Inflammatory macrophage (primary cell): ENCODE measurements around the gene BLTP3B.
"Not testable (repeated sequence)": the region's sequence is repeated elsewhere in the genome, so short reads cannot be mapped to it uniquely, and the experiment has no call there.

Source experiments
- DNase-seq, 2 donors: peaks; one replicate each; pipeline ENCODE4 v3.0.0-alpha.2; 2020 to 2022
- total RNA-seq, 18 experiments: gene quantifications; one replicate each; lab custom pipeline; 2026; ENCODE audit warnings: mixed read lengths in 6 of 18, inconsistent platforms in 2 of 18; lab: John Stamatoyannopoulos, UW

BLTP3B gene, protein sequence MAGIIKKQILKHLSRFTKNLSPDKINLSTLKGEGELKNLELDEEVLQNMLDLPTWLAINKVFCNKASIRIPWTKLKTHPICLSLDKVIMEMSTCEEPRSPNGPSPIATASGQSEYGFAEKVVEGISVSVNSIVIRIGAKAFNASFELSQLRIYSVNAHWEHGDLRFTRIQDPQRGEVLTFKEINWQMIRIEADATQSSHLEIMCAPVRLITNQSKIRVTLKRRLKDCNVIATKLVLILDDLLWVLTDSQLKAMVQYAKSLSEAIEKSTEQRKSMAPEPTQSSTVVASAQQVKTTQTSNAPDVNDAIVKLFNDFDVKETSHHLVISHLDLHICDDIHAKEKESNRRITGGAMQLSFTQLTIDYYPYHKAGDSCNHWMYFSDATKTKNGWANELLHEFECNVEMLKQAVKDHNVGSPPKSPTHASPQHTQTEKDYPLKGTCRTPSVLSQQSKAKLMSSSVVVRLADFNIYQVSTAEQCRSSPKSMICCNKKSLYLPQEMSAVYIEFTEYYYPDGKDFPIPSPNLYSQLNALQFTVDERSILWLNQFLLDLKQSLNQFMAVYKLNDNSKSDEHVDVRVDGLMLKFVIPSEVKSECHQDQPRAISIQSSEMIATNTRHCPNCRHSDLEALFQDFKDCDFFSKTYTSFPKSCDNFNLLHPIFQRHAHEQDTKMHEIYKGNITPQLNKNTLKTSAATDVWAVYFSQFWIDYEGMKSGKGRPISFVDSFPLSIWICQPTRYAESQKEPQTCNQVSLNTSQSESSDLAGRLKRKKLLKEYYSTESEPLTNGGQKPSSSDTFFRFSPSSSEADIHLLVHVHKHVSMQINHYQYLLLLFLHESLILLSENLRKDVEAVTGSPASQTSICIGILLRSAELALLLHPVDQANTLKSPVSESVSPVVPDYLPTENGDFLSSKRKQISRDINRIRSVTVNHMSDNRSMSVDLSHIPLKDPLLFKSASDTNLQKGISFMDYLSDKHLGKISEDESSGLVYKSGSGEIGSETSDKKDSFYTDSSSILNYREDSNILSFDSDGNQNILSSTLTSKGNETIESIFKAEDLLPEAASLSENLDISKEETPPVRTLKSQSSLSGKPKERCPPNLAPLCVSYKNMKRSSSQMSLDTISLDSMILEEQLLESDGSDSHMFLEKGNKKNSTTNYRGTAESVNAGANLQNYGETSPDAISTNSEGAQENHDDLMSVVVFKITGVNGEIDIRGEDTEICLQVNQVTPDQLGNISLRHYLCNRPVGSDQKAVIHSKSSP (N-terminal part only)
- 39.9 to 148 (median 85.2) reads per million in 18 experiments for total RNA-seq

DNA sequence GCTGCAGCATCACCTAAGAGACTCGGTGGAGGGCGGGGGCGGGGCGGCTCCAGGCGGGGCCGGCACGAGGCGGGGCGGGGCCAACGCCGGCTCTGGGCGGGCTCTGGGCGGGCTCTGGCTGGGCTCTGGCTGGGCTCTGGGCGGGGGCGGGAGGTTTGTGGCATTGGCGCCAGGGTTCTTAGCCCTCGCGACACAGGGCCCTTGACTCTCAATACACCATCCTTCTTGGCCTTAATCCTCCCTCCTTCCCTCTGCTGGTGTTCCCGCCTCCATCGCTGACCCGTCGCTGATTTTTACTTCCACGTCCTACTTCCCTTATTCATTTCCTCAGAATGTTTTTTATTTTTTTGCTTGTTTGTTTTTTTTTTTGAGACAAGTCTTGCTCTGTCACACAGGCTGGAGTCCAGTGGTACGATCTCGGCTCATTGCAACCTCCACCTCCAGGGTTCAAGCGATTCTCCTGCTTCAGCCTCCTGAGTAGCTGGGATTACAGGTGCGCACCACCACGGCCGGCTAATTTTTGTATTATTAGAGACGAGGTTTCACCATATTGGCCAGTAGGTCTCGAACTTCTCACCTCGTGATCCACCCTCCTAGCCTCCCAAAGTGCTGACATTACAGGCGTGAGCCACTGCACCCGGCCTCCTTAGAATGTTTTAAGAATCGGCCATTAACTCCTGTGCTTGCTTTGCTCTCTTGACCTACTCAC, at the start of gene BLTP3B:
TSS of gene BLTP3B (minus strand) at position 24 of the 709 bp plus-strand sequence. CDS start 239 bp downstream, outside the sequence.
- DNase-seq: peak; percentile 86 to 89

DNA sequence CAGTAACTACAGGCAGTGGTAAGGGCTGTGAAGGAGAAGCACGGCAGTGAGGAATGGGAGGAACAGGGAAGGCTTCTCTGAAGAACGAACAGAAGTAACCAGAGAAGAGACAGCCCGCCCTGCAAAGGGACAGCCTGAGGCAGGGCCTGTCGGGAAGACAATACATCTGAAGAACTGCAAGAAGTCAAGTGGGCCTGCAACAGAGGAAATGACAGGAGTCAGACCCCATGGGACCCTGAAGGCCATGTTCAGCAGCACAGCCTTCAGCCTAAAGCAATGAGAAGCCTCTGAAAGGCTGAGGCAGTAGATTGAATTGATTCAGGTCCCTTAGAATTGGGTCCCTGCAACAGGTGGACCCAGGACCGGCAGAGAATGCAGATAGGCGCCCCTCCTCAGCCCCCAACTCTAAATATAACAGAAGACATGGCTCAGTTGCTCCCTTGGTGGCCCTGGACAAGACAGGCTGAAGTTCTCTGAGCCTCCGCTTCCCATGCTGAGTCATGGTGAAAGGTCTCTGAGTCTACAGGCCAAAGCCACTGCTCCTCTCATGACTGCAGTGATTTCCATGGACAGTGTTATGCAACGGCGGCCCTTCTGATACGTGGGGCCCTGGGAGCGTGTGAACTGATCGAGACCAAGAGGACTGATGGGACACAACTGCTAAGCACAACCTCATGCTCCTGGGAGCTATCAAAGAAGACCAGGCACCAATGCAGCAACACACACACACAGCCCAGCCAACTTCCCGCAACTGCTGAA, 47.1 kb upstream of the BLTP3B start:
- no peak for DNase-seq

DNA sequence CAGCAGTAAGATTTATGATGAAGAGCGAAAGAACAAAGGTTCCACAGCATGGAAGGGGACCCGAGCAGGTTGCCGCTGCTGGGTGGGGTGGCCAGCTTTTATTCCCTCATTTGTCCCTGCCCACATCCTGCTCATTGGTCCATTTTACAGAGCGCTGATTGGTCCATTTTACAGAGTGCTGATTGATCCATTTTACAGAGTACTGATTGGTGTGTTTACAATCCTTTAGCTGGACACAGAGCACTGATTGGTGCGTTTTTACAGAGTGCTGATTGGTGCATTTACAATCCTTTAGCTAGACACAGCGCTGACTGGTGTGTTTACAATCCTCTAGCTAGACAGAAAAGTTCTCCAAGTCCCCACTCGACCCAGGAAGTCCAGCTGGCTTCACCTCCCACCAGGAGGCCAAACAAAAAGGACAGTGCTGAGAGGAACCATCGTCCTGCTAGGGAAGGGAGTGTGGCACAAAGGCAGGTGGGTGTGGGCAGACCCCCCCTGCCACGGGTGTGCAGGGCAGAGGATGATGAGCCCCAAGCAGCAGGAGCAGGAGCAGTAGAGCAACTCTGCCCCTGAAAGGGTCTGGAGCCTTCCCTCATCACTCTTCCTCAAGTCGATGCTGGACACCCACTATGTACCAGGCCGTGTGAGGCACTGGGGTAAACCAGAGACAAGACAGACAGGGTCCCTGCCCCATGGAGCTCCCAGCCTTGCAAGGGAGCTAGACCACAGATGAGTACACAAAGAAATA, 46.4 kb upstream of the BLTP3B start:
- DNase-seq: not testable (repeated sequence)

GRCh38 chr12:100187857-100188519, 45.3 kb upstream of the BLTP3B start:
- DNase-seq: no peak

DNA sequence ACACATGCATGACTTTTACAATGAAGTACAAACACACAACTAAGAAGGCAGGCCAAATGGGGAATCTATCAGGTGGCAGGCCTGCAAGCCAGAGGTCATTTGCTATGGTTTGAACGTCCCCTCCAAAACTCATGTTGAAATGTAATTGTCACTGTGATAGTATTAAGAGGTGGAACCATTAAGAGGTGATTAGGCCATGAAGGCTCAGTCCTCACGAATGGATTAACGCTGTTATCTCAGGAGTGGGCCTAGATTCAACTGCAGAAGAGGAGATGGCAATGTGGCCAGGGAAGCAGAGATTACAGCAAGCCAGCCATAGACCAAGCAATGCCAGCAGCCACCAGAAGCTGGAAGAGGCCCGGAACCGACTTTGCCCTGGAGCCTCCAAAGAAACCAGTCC, 44.4 kb upstream of the BLTP3B start:
- no peak for DNase-seq

DNA sequence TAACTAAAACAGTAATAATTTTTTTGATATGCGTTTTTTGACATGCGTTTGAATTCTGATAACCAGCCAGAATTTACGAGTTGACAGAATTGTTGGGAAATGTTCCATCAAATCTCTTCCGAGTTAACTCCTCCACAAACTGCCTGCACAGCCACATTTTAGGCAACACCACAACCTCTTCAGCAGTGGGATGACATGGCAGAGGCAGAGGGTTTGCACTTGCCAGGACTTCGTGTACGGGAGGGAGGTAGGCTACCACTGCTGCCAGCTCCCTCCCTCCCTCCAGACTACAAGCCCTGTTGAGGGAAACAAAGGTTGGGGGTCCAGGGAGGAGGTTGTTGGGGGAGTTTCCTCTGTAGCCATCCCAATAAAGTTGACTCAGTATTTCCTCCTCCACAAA, 43.4 kb upstream of the BLTP3B start:
- no peak for DNase-seq

DNA sequence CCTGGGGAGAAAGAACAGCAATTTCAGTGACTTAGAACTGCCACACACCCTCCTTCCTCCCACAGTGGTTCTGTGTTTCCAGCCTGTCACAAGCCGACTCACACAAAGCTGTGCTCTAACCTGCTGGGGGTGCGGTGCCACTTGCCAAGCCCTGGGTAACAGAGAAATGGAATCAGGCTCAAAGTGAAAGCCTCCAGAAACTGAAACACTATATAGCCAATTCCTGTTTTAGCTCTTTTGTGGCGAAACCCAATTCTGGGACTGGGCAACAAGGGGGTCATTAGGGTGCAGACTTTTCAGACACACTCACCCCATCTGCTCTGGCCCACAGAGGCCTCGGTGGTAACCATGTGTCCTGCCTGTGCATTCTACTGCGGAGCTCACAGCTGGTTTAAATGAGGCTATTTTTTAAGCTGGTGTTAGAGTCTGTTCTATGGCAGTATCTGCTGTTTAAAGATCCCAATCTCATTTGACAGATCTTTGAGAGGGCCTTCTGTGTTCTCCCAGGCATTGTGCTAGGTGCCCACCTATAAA, 42.8 kb upstream of the BLTP3B start:
- no peak for DNase-seq

DNA sequence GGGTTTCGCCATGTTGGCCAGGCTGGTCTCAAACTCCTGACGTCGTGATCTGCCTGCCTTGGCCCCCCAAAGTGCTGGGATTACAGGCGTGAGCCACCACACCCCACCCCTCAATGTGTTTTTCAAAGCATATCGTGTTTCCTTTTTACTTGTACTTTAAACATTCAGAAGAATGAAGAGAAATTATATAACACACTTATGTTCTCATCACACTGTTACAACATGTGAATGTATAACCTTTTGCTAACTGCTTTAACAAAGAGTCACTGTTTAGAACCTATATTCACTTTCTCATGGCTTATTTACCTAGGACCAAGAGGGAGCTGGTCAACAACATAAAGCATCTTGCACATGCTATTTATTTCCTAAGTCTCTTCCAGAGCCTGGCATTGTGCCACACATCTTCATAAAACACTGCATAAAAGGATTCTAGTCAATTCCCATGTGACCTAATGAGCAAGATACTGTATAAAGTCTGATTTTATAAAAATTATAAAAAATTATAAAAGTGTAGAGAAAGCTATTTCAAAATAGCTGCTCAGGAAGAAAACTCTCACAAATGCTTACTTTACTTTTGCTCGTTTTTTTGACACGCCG, 42.0 kb upstream of the BLTP3B start:
- DNase-seq: no peak

- DNase-seq: no peak
These were observed 36.6 kb upstream of the BLTP3B start for GRCh38 chr12:100179252-100179651.

DNA sequence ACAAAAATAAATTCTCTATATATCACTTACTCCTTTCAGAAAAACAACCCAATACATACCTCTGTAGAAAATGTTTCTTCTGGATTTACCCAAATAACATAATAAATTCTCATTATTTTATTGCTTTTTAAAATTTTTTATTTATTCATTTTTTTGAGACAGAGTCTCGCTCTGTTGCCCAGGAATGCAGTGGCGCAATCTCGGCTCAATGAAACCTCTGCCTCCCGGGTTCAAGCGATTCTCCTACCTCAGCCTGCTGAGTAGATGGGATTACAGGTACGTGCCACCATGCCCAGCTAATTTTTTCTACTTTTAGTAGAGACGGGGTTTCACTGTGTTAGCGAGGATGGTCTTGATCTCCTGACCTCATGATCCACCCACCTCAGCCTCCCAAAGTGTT, 33.8 kb upstream of the BLTP3B start:
- DNase-seq: not testable (repeated sequence)

DNA sequence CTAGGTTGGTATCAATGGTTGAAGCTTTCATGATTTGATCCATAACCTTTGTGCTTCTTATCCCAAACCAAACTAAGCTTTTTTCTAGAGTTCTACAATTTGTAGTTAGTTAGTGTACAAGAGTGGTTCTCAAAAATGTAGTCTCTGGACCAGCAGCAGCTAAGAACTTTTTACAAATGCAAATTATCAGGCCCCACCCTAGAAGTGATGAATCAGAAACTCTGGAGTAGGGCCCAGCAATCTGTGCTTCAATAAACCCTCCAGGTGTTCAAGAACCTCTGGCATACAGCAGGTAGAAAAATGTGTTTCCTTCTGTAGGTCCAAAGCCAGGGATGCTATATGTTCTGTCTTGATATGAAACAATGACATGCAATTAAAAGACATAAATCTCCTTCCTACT, 31.8 kb upstream of the BLTP3B start:
- no peak for DNase-seq

- DNase-seq: no peak
These were observed 30.4 kb upstream of the BLTP3B start for GRCh38 chr12:100173111-100173510.

DNA sequence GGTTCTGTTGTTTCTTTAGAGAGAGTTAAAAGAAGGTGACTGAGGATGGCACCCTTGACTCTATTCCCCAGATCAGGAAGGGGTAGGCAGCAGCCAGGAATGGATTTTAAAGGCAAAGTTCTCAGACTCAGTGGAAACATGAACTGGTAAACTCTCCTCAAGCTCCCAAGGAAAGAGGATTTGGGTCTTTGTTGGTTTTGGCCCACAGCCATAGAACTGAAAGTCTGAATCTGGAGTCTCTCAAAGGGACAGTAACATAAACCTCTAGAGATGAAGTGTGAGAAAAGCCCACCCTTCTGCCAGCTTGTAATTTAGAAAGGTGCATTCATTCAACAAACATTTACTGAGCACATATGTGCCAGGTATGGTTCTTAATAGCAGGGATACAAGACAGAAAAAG, 28.6 kb upstream of the BLTP3B start:
- DNase-seq: no peak

DNA sequence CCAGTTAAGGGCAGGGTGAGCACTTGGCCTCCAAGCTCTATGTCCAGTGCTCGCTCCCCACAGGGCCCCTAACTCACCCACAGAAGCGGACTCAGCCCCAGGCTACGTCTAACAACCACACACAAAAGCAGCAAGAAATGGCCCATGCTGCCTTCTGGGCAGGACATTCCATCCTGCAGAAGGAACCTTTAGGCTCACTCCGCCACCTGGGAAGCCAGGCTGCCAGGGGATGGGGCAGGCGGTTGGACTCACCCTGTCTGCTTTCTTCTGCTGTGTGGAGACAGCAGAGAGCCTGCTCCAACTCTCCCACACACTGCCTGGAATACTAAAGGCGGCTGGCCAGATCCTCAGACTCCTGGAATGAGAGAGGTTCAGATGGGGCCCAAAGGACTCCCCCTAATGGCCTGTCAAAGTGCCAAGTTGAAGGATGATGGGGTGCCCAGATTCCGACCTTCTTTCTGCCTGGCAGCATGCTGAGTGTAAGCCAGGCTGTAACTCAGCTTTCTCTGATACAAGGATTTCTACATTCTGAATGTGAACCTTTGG, 27.7 kb upstream of the BLTP3B start:
- no peak for DNase-seq

- DNase-seq: no peak
These were observed 26.7 kb upstream of the BLTP3B start for GRCh38 chr12:100169345-100169744.

- no peak for DNase-seq
These were observed 25.9 kb upstream of the BLTP3B start for GRCh38 chr12:100168562-100168961.

DNA sequence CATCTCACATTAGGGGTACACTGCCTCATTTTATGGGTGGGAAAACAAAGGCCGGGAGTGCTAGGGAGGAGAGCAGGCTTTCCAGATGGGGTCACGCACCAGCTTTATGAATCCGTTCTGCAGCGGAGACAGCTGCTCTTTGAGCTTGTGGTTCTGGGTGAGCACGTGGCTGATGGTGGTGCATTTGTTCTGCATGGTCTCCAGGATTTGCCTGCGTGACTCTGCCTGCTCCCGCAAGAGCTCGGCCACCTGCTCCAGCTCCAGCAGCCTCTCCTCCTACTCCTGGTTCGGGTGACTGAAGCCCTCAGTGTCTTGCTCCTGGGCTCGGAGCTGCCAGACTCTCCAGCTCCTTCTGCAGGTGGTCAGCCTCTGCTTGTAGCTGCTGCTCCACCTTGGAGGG, 23.6 kb upstream of the BLTP3B start:
- no peak for DNase-seq

DNA sequence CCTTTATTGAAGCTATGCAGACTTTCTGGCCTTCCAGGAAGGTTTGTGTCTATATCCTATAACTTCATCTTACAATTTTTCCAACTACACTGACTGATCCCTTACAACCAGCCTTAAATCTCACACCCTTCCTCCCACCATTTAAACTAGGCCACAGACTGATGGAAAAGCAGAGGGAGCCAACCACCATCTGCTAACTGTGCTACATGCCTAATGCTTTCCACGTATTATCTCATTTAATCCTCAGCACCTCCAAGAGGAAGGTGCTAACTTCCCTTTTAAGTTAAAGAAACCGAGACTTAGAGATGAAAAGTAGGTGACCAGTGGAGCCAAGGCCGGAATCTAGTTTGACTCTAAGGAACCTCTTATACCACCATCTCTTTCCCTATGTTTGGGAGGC, 22.7 kb upstream of the BLTP3B start:
- DNase-seq: no peak

DNA sequence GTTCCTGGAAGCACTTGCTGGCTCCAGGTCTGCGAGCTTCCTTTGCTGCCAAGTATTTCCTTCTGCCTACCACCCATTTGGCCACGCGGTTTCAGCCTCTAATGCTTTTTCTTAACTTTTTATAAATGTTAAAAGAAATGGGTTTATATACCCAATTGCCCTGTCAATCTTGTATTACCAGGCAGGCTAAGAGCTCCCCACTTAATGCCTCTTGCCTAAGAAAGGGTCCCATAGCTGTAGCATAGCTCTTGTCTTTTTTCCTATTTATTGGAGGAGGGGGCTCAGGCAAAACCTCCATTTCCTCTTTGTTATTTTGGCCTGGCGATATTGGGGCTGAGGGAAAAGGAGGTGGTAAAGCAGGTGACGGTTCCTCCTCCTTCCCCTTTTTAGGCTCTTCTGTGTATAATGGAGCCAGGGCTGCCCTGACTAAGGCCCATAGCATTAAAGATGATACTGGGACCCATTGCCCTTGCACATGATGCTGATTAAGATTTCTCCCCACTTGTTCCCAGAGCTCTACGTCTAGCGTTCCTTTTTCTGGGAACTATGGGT, 21.6 kb upstream of the BLTP3B start:
- no peak for DNase-seq
